Common myeloid progenitor, CD34-positive (primary cell): ENCODE results near the gene LAMB1.

Source experiments
- CTCF ChIA-PET: fragments of 350-600 bp; sonication (Branson Sonifier 250); formaldehyde crosslinking; loops from one replicate; lab custom pipeline; 2021; ENCODE audit warnings: antibody characterized with exemption; lab: Charles Lee
- POLR2A ChIA-PET: fragments of 350-600 bp; sonication (Branson Sonifier 250); formaldehyde crosslinking; loops from one replicate; lab custom pipeline; 2021; ENCODE audit warnings: antibody characterized with exemption; lab: Charles Lee
- DNase-seq, 3 donors: peaks; one replicate each; pipeline versions ENCODE4 v3.0.0 to v3.0.0-alpha.2; 2013
- H3K27ac ChIP-seq, 2 experiments: 1 replicate in 1 of 2; 2 replicates in 1 of 2; pipeline ENCODE4 v1.7.0; 2013; ENCODE audit warnings: inconsistent platforms in 2 of 2, low read length in 2 of 2, mild to moderate bottlenecking in 2 of 2, low read depth in 1 of 2, moderate library complexity in 1 of 2; ENCODE audit not compliant: severe bottlenecking in 2 of 2, insufficient read depth in 1 of 2, poor library complexity in 1 of 2
- H3K27me3 ChIP-seq, 5 experiments: replicated peaks in 2 of 5; 1 replicate in 3 of 5; 2 replicates in 2 of 5; pipeline versions ENCODE4 v1.6.1 to v1.7.0; 2013; ENCODE audit warnings: low read length in 4 of 5, mild to moderate bottlenecking in 2 of 5, moderate library complexity in 2 of 5, inconsistent platforms in 1 of 5; ENCODE audit not compliant: insufficient read depth in 5 of 5, control insufficient read depth in 4 of 5
- H3K36me3 ChIP-seq, 4 experiments: 1 replicate in 2 of 4; 2 replicates in 2 of 4; pipeline versions ENCODE4 v1.6.1 to v1.7.0; 2013; ENCODE audit warnings: low read length in 3 of 4, control low read depth in 1 of 4, mild to moderate bottlenecking in 1 of 4; ENCODE audit not compliant: control insufficient read depth in 4 of 4, insufficient read depth in 4 of 4
- H3K4me1 ChIP-seq, 4 experiments: 1 replicate in 3 of 4; 2 replicates in 1 of 4; pipeline versions ENCODE4 v1.6.1 to v1.7.1; 2013; ENCODE audit warnings: low read length in 3 of 4, mild to moderate bottlenecking in 3 of 4, control low read depth in 1 of 4, inconsistent platforms in 1 of 4, moderate library complexity in 1 of 4; ENCODE audit not compliant: control insufficient read depth in 4 of 4, insufficient read depth in 4 of 4; ENCODE audit errors: control extremely low read depth in 1 of 4
- H3K4me3 ChIP-seq, 7 experiments: 1 replicate in 4 of 7; 2 replicates in 3 of 7; pipeline versions ENCODE4 v1.5.1 to v1.7.0; 2013; ENCODE audit warnings: mild to moderate bottlenecking in 7 of 7, low read length in 6 of 7, moderate library complexity in 6 of 7, inconsistent platforms in 2 of 7, low read depth in 2 of 7, control low read depth in 1 of 7; ENCODE audit not compliant: insufficient read depth in 4 of 7, control insufficient read depth in 1 of 7; ENCODE audit errors: extremely low read depth in 1 of 7
- H3K9me3 ChIP-seq, 5 experiments: 1 replicate in 4 of 5; 2 replicates in 1 of 5; pipeline versions ENCODE4 v1.6.1 to v1.7.1; 2013; ENCODE audit warnings: low read length in 4 of 5, mild to moderate bottlenecking in 2 of 5, inconsistent platforms in 1 of 5, low read depth in 1 of 5, moderate library complexity in 1 of 5; ENCODE audit not compliant: control insufficient read depth in 4 of 5, insufficient read depth in 2 of 5; ENCODE audit errors: control extremely low read depth in 1 of 5
- WGBS: methylation state at CpG from one replicate; pipeline ENCODE4 v1.1.5; 2013; ENCODE audit not compliant: insufficient coverage; 5-methylcytosine and 5-hydroxymethylcytosine counted together

LAMB1 gene

GRCh38 chr7:107964510-107964909, 38.5 kb downstream of the LAMB1 start:
- WGBS, result 98% methylated on average over 6 of the region's 11 CpGs
- DNase-seq, result no peak
- Histone ChIP-seq H3K9me3 (no peaks in the 10 kb centered on the region), H3K4me1 (no peaks in the 10 kb centered on the region), H3K27me3 (peaks cover 0 to 4% (median 0%) of the 10 kb centered on the region in 5 experiments), H3K27ac (no peak overlapping the region), H3K4me3 (no peak overlapping the region), H3K36me3 (no peaks in the 10 kb centered on the region)
- ChIA-PET CTCF (interaction anchor here (1.3 kb wide), 1 partner anchor 9 kb away, joined by 3 read pairs; no protein-coding TSS in a partner anchor), POLR2A (no interaction called here)

DNA sequence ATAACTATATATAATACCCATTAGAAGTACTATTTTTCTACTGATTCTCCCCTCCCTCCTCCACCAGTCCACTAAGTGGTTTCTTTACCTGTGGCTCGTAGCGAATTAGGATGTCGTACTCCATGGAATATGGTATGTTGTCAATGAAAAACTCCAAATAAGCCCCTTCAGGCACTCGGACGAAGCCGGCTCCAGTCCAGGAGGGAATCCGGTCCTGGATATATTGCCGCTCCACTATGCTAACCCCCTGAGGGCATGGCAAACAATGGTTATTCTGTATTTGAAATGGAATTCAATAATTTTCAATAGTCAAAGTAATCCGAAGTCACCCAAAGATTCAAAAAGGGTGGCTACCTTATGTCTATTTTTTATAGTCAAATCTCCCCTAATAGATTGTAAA, 40.1 kb downstream of the LAMB1 start:
- no peaks in the 10 kb centered on the region for H3K4me1 ChIP-seq
- no peaks in the 10 kb centered on the region for H3K36me3 ChIP-seq
- H3K27me3 ChIP-seq, result peaks cover 0 to 6% (median 0%) of the 10 kb centered on the region in 5 experiments
- H3K4me3 ChIP-seq, result no peak overlapping the region
- DNase-seq, result no peak
- POLR2A ChIA-PET, result no interaction called here
- H3K9me3 ChIP-seq, result no peaks in the 10 kb centered on the region
- WGBS, result 98% methylated on average over 8 of the region's 9 CpGs
- H3K27ac ChIP-seq, result no peak overlapping the region
- CTCF ChIA-PET, result no interaction called here

- no peak overlapping the region for H3K4me3 ChIP-seq
- peaks cover 0 to 8% (median 0%) of the 10 kb centered on the region in 5 experiments for H3K27me3 ChIP-seq
- no peaks in the 10 kb centered on the region for H3K4me1 ChIP-seq
- POLR2A ChIA-PET, result no interaction called here
- 91% methylated on average over 7 of the region's 9 CpGs for WGBS
- CTCF ChIA-PET, result no interaction called here
- H3K9me3 ChIP-seq, result no peaks in the 10 kb centered on the region
- H3K27ac ChIP-seq, result no peak overlapping the region
- no peak for DNase-seq
- H3K36me3 ChIP-seq, result no peaks in the 10 kb centered on the region
These were observed 41.6 kb downstream of the LAMB1 start for GRCh38 chr7:107961405-107961804.

- CTCF ChIA-PET, result interaction anchor here (0.5 kb wide), 1 partner anchor 111 kb away, joined by 5 read pairs; no protein-coding TSS in a partner anchor
- no peaks in the 10 kb centered on the region for H3K36me3 ChIP-seq
These were observed 42.7 kb downstream of the LAMB1 start for GRCh38 chr7:107960272-107960671.

DNA sequence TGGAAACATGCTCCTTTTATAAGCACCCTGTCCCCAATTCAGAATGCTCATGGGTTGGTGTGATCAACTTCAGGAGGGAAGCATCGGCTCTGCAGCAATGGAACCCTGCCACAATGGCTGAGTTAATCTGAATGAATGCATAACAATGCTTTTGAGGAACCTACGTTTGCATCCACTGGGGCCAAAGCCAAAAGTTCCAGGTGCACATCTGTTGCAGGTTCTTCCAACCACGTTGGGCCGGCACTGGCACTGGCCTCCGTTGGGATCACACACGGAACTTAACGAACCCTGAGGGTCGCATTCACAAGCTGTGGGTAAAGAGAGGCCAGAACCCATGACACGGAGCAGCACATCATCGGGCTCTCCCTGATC, 43.4 kb downstream of the LAMB1 start:
- H3K4me1 ChIP-seq, result no peaks in the 10 kb centered on the region
- no peaks in the 10 kb centered on the region for H3K9me3 ChIP-seq
- WGBS, result 95% methylated on average over 10 of the region's 10 CpGs
- no peak overlapping the region for H3K27ac ChIP-seq
- ChIA-PET POLR2A (no interaction called here), CTCF (no interaction called here)
- no peak for DNase-seq
- H3K4me3 ChIP-seq, result no peak overlapping the region
- H3K36me3 ChIP-seq, result no peaks in the 10 kb centered on the region
- peaks cover 0 to 9% (median 0%) of the 10 kb centered on the region in 5 experiments for H3K27me3 ChIP-seq

More at GRCh38 chr7:107960272-107960671, 42.7 kb downstream of the LAMB1 start:
- DNase-seq, result no peak
- Histone ChIP-seq H3K27ac (no peak overlapping the region), H3K4me3 (no peak overlapping the region), H3K27me3 (peaks cover 0 to 9% (median 0%) of the 10 kb centered on the region in 5 experiments), H3K9me3 (no peaks in the 10 kb centered on the region), H3K4me1 (no peaks in the 10 kb centered on the region)
- WGBS, result 97% methylated on average over 3 of the region's 5 CpGs
- POLR2A ChIA-PET, result no interaction called here

- Histone ChIP-seq H3K9me3 (no peaks in the 10 kb centered on the region), H3K27me3 (peaks cover 0 to 9% (median 0%) of the 10 kb centered on the region in 5 experiments), H3K36me3 (no peaks in the 10 kb centered on the region), H3K27ac (no peak overlapping the region), H3K4me3 (no peak overlapping the region), H3K4me1 (no peaks in the 10 kb centered on the region)
- ChIA-PET CTCF (no interaction called here), POLR2A (no interaction called here)
- 95% methylated on average over 11 of the region's 14 CpGs for WGBS
- no peak for DNase-seq
These were observed 44.0 kb downstream of the LAMB1 start for GRCh38 chr7:107958764-107959526.

DNA sequence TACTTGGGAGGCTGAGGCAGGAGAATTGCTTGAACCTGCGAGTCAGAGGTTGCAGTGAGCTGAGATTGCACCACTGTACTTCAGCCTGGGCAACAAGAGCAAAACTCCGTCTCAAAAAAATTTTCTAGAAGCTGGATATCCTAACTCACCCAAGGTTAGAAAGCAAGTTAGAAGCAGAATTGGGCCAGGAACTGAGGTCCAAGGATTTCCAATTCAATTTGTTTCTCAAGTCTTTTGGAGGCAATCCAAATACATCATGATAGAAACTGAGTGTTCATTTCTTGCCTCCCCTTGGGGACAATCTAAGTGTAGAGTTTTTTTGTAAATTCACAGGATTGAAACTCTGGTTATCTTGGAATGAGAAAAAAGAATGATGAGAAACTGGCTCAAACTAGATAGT, 45.5 kb downstream of the LAMB1 start:
- WGBS, result 100% methylated on average over 2 of the region's 2 CpGs

More for the DNA sequence above, 45.5 kb downstream of the LAMB1 start:
- Histone ChIP-seq H3K36me3 (no peaks in the 10 kb centered on the region), H3K4me1 (no peaks in the 10 kb centered on the region), H3K9me3 (no peaks in the 10 kb centered on the region), H3K4me3 (no peak overlapping the region), H3K27me3 (peaks cover 0 to 9% (median 0%) of the 10 kb centered on the region in 5 experiments), H3K27ac (no peak overlapping the region)
- DNase-seq, result no peak
- CTCF ChIA-PET, result interaction anchor here (1.8 kb wide), 1 partner anchor 10 kb away, joined by 5 read pairs; no protein-coding TSS in a partner anchor
- POLR2A ChIA-PET, result no interaction called here
